ENCODE data around the gene CABLES2. TPM values are rescaled to one million over a fixed set of nuclear protein-coding genes. Genes with fewer than 3 reads are reported as not detected.
A peak's percentile ranks its signal among the peaks of the same experiment; 100 is the strongest.

The CABLES2 gene
- total RNA-seq, 1 experiment from 2014 or later = 7.5 TPM

GRCh38 chr20:62421716-62421990 lies 14.6 kb upstream of the CABLES2 start:
- DNase-seq (ENCODE audit: low spot score) (no peak), ATAC-seq (no peak)
- H3K27ac Mint-ChIP-seq = no peak overlapping the region
- H3K9me3 Mint-ChIP-seq = peaks cover 5% of the 10 kb centered on the region
- H3K36me3 Mint-ChIP-seq = no peaks in the 10 kb centered on the region
- no peaks in the 10 kb centered on the region; the same call in 1 of the 2 replicates for H3K27me3 Mint-ChIP-seq (ENCODE audit: low read depth)
- H3K4me3 Mint-ChIP-seq = no peak overlapping the region
- TF ChIP-seq TP53 (CRISPR knock-in tag; IDR thresholded peaks at IDR 0.05) (no peak), ZNF121 (CRISPR knock-in tag; IDR thresholded peaks at IDR 0.05) (no peak), ZNF425 (CRISPR knock-in tag; conservative IDR thresholded peaks at IDR 0.05) (no peak), NR1H2 (CRISPR knock-in tag; IDR thresholded peaks at IDR 0.05) (no peak), GRHL2 (CRISPR knock-in tag; IDR thresholded peaks at IDR 0.05; ENCODE audit: insufficient replicate concordance, severe bottlenecking) (no peak), ATF3 (CRISPR knock-in tag; conservative IDR thresholded peaks at IDR 0.05) (no peak), AFF4 (CRISPR knock-in tag; IDR thresholded peaks at IDR 0.05; ENCODE audit: borderline replicate concordance) (no peak), RORB (CRISPR knock-in tag; IDR thresholded peaks at IDR 0.05) (no peak)
- CTCF ChIA-PET = no interaction called here
- POLR2A ChIA-PET = no interaction called here
- H3K4me1 Mint-ChIP-seq = peaks cover 10% of the 10 kb centered on the region

- Mint-ChIP-seq H3K27me3 (ENCODE audit: low read depth) (no peaks in the 10 kb centered on the region; the same call in 1 of the 2 replicates), H3K4me3 (no peak overlapping the region), H3K9me3 (peaks cover 5% of the 10 kb centered on the region), H3K27ac (peak overlapping the region; percentile 62; the same call in 1 of the 2 replicates), H3K36me3 (no peaks in the 10 kb centered on the region), H3K4me1 (peaks cover 4% of the 10 kb centered on the region)
- ChIA-PET POLR2A (no interaction called here), CTCF (no interaction called here)
- no peak for TF ChIP-seq ZNF532 (CRISPR knock-in tag; IDR thresholded peaks at IDR 0.05; ENCODE audit: borderline replicate concordance)
- peak; percentile 32; the same call in 1 of the 2 replicates for TF ChIP-seq ZNF121 (CRISPR knock-in tag; IDR thresholded peaks at IDR 0.05)
- TF ChIP-seq TCF7 (CRISPR knock-in tag; IDR thresholded peaks at IDR 0.05; ENCODE audit: low read depth) = peak; percentile 83
- ATAC-seq (no peak), DNase-seq (ENCODE audit: low spot score) (no peak)
Measured at GRCh38 chr20:62420846-62421715, 14.0 kb upstream of the CABLES2 start.
